ENCODE data around the gene PRSS1. TPM values are rescaled to one million over a fixed set of nuclear protein-coding genes. Genes with fewer than 3 reads are reported as not detected.

PRSS1 gene
- total and polyA plus RNA-seq, 2 experiments from 2014 or later, result not detected

DNA sequence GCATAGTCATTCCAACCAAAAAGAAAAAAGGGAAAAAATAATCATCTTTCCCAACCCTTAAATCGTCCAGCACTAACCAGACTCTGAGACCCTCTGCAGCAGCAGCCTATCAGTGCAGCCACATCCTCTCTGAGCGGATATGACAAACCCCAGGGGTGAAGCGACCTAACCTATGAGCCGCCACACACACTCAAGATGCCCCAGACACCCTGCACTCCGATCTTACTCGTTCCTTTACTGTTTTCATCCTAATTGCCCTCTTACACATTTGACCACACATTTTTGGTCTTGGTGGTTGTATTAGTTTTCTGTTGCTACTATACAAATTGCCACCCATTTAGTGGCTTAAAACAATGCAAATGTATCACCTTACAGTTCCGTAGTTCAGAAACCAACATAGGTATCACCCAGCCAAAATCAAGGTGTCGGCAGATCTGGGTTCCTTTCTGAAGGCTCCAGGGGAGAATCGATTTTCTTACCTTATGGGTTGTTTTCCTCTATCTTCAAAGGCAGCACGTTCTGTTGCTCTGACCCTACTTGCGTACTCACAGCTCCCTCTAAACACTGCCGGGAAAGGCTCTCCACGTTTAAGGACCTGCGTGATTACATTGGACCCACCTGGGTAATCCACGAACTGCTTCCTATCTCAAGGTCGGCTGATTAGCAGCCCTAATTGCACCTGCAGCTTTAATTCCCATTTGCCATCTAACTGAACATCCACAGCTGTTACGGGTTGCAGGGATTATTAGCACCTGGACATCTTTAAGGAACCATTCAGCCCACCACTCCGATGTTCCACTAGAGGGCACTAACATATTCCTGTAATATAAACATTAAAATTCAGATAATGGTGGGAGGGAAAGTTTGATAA lies 37.3 kb upstream of the PRSS1 start:
- TF ChIP-seq, protein P1, sequence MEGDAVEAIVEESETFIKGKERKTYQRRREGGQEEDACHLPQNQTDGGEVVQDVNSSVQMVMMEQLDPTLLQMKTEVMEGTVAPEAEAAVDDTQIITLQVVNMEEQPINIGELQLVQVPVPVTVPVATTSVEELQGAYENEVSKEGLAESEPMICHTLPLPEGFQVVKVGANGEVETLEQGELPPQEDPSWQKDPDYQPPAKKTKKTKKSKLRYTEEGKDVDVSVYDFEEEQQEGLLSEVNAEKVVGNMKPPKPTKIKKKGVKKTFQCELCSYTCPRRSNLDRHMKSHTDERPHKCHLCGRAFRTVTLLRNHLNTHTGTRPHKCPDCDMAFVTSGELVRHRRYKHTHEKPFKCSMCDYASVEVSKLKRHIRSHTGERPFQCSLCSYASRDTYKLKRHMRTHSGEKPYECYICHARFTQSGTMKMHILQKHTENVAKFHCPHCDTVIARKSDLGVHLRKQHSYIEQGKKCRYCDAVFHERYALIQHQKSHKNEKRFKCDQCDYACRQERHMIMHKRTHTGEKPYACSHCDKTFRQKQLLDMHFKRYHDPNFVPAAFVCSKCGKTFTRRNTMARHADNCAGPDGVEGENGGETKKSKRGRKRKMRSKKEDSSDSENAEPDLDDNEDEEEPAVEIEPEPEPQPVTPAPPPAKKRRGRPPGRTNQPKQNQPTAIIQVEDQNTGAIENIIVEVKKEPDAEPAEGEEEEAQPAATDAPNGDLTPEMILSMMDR (IDR thresholded peaks at IDR 0.05; ENCODE audit: low read depth, low read length), result peak; percentile 74
- H3K27ac ChIP-seq, result no peak overlapping the region
- DNase-seq (ENCODE audit: low read depth in 1 of 2, low spot score in 1 of 2), result peak; percentile 45

DNA sequence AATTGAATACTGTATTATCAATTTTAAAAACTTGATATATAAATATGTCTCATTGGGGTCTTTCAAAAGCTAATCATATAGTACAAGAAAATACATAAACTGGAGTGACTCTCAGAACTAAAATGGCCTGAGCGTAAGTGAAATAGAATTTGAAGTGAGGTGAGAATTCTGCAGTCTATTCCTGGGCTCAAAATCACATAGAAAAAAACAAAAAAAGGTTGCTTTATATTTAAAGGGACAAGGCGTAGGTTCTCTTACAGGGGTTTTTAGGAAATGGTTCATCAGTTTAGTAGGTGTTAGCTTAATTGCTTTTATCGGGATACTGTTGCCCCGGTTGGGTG lies 36.7 kb upstream of the PRSS1 start:
- no peaks in the 10 kb centered on the region for H3K27me3 ChIP-seq
- no peak overlapping the region for H3K27ac ChIP-seq
- TF ChIP-seq, protein P1 (IDR thresholded peaks at IDR 0.05; ENCODE audit: low read depth, low read length), result no peak
- no peak for DNase-seq (ENCODE audit: low read depth in 1 of 2, low spot score in 1 of 2)
- H3K4me1 ChIP-seq (ENCODE audit: low read depth), result no peaks in the 10 kb centered on the region
- no peaks in the 10 kb centered on the region for H3K36me3 ChIP-seq
- H3K9me3 ChIP-seq (ENCODE audit: low read depth), result no peaks in the 10 kb centered on the region
- no peak overlapping the region for H3K4me3 ChIP-seq

More for the DNA sequence above, 37.3 kb upstream of the PRSS1 start:
- Histone ChIP-seq H3K9me3 (ENCODE audit: low read depth) (no peaks in the 10 kb centered on the region), H3K4me3 (no peak overlapping the region), H3K27me3 (no peaks in the 10 kb centered on the region), H3K36me3 (no peaks in the 10 kb centered on the region), H3K4me1 (ENCODE audit: low read depth) (no peaks in the 10 kb centered on the region)

DNA sequence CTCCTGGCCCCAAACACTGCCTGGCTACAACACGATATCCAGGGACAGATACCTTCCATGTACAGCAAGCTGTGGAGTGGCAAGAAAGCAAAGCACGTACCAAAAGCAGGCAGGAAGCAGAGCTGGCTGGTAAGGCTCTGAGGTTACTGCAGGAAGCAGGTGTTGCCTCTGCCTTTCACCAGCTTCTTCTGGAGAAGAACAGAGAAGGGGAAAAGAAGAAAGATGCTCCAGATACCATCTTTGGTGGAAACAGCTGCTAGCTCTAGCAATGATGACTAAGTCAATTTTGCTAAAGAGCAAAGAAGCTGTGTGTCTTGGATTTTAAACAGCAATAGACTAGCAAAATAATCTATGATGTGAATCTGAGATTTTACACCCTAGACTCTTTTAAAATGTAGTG lies 34.9 kb upstream of the PRSS1 start:
- TF ChIP-seq, protein P1 (IDR thresholded peaks at IDR 0.05; ENCODE audit: low read depth, low read length), result no peak
- Histone ChIP-seq H3K27me3 (no peaks in the 10 kb centered on the region), H3K27ac (no peak overlapping the region), H3K9me3 (ENCODE audit: low read depth) (no peaks in the 10 kb centered on the region), H3K36me3 (no peaks in the 10 kb centered on the region), H3K4me3 (no peak overlapping the region), H3K4me1 (ENCODE audit: low read depth) (no peaks in the 10 kb centered on the region)
- no peak for DNase-seq (ENCODE audit: low read depth in 1 of 2, low spot score in 1 of 2)

DNA sequence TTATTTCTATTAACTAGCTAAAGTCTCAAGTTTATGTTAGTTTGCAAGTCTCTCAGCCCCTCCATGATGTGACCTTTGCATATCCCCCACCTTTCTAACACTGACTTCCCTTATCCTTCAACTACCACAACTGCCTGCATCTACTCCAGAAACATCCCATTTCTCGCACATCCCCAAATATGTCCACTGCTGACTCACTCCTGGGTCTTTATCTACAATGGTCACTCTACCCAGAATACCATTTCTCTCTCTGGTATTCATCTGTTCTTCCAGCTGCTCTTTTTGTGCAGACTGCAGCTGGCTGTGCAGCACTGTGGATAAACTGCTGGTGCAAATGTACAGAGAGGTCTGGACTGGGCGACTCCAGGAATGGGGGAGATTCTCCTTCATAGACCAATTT lies 32.7 kb upstream of the PRSS1 start:
- Histone ChIP-seq H3K36me3 (no peaks in the 10 kb centered on the region), H3K27me3 (no peaks in the 10 kb centered on the region), H3K9me3 (ENCODE audit: low read depth) (no peaks in the 10 kb centered on the region), H3K27ac (no peak overlapping the region), H3K4me3 (no peak overlapping the region), H3K4me1 (ENCODE audit: low read depth) (no peaks in the 10 kb centered on the region)
- TF ChIP-seq, protein P1 (IDR thresholded peaks at IDR 0.05; ENCODE audit: low read depth, low read length), result no peak
- DNase-seq (ENCODE audit: low read depth in 1 of 2, low spot score in 1 of 2), result no peak

DNA sequence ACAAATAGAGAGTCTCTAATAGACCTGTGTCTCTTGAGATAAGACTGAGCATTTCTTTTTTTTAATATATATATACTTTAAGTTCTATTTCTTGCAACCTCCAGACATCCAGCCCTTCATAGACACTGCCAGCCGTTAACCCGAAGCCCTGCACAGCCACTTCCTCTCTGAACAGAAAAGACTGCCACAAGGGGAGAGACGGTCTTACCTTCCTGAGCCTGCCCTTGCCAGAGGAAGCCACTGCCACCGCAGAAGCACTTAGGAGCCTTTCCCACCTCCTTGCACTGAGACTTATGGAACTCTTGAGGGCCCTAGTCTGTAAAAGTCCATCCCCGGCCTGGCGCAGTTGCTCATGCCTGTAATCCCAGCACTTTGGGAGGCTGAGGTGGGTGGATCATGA lies 31.8 kb upstream of the PRSS1 start:
- Histone ChIP-seq H3K36me3 (no peaks in the 10 kb centered on the region), H3K27me3 (no peaks in the 10 kb centered on the region)
- TF ChIP-seq, protein P1 (IDR thresholded peaks at IDR 0.05; ENCODE audit: low read depth, low read length), result no peak

More for the DNA sequence above, 31.8 kb upstream of the PRSS1 start:
- H3K4me3 ChIP-seq, result no peak overlapping the region
- H3K9me3 ChIP-seq (ENCODE audit: low read depth), result no peaks in the 10 kb centered on the region
- no peaks in the 10 kb centered on the region for H3K4me1 ChIP-seq (ENCODE audit: low read depth)
- H3K27ac ChIP-seq, result no peak overlapping the region
- no peak for DNase-seq (ENCODE audit: low read depth in 1 of 2, low spot score in 1 of 2)

All from cardiac muscle cell (in vitro differentiated cells and primary cell).